Measurements from ENCODE around the gene HMOX1. TPM values are rescaled to one million over a fixed set of nuclear protein-coding genes. Genes with fewer than 3 reads are reported as not detected.

Gene HMOX1
- total RNA-seq, 2 donors from 2014 or later, result 31.0 to 50.3 TPM

- H3K36me3 ChIP-seq, result no peaks in the 10 kb centered on the region
- no peak overlapping the region for H3K9ac ChIP-seq (ENCODE audit: low read depth in 2 of 2, low read length in 2 of 2)
- DNase-seq, result peak; percentile 47
- no peak for TF ChIP-seq CTCF (IDR thresholded peaks at IDR 0.05)
- H3K9me3 ChIP-seq, result no peaks in the 10 kb centered on the region
- peak overlapping the region; percentile 15 for H3K27ac ChIP-seq
- H3K27me3 ChIP-seq, result no peaks in the 10 kb centered on the region
- no peaks in the 10 kb centered on the region for H3K4me1 ChIP-seq
- H3K4me3 ChIP-seq, result no peak overlapping the region
- intact Hi-C loops (cut with DNase I), result loop anchor here (5.0 kb wide), 3 partner anchors 230 to 770 kb away; partner anchors contain the start of gene MB
These were observed 28.4 kb upstream of the HMOX1 start for GRCh38 chr22:35352214-35353111.

- no peak for TF ChIP-seq CTCF (IDR thresholded peaks at IDR 0.05)
- H3K9me3 ChIP-seq, result no peaks in the 10 kb centered on the region
- H3K4me3 ChIP-seq, result no peak overlapping the region
- H3K4me1 ChIP-seq, result no peaks in the 10 kb centered on the region
- peak overlapping the region; percentile 13 for H3K27ac ChIP-seq
- DNase-seq, result no peak
- no peaks in the 10 kb centered on the region for H3K27me3 ChIP-seq
- intact Hi-C loops (cut with DNase I), result loop anchor here (5.0 kb wide), 3 partner anchors 229 to 769 kb away; partner anchors contain the start of gene MB
- no peak overlapping the region for H3K9ac ChIP-seq (ENCODE audit: low read depth in 2 of 2, low read length in 2 of 2)
- H3K36me3 ChIP-seq, result no peaks in the 10 kb centered on the region
These were observed 27.6 kb upstream of the HMOX1 start for GRCh38 chr22:35353318-35353717.

GRCh38 chr22:35354068-35354467, 26.8 kb upstream of the HMOX1 start:
- H3K9me3 ChIP-seq, result no peaks in the 10 kb centered on the region

GRCh38 chr22:35357883-35358621, 22.8 kb upstream of the HMOX1 start:
- Histone ChIP-seq H3K4me1 (no peaks in the 10 kb centered on the region), H3K36me3 (no peaks in the 10 kb centered on the region), H3K27ac (no peak overlapping the region), H3K4me3 (no peak overlapping the region), H3K9me3 (no peaks in the 10 kb centered on the region), H3K9ac (ENCODE audit: low read depth in 2 of 2, low read length in 2 of 2) (no peak overlapping the region), H3K27me3 (no peaks in the 10 kb centered on the region)
- no peak for TF ChIP-seq CTCF (IDR thresholded peaks at IDR 0.05)
- no peak for DNase-seq
- intact Hi-C loops (cut with DNase I), result no loop called here

More at GRCh38 chr22:35354068-35354467, 26.8 kb upstream of the HMOX1 start:
- Histone ChIP-seq H3K27me3 (no peaks in the 10 kb centered on the region), H3K9ac (ENCODE audit: low read depth in 2 of 2, low read length in 2 of 2) (no peak overlapping the region), H3K27ac (no peak overlapping the region), H3K4me3 (no peak overlapping the region), H3K4me1 (no peaks in the 10 kb centered on the region), H3K36me3 (no peaks in the 10 kb centered on the region)
- intact Hi-C loops (cut with DNase I), result loop anchor here (5.0 kb wide), 3 partner anchors 228 to 768 kb away; partner anchors contain the start of gene MB
- no peak for DNase-seq
- TF ChIP-seq CTCF (IDR thresholded peaks at IDR 0.05), result no peak

- Histone ChIP-seq H3K9ac (ENCODE audit: low read depth in 2 of 2, low read length in 2 of 2) (no peak overlapping the region), H3K9me3 (no peaks in the 10 kb centered on the region), H3K36me3 (no peaks in the 10 kb centered on the region), H3K4me1 (no peaks in the 10 kb centered on the region), H3K27me3 (no peaks in the 10 kb centered on the region), H3K27ac (no peak overlapping the region), H3K4me3 (no peak overlapping the region)
- intact Hi-C loops (cut with DNase I), result no loop called here
- DNase-seq, result no peak
- TF ChIP-seq CTCF (IDR thresholded peaks at IDR 0.05), result no peak
These were observed 21.4 kb upstream of the HMOX1 start for GRCh38 chr22:35359380-35360065.
